Endothelial cell of umbilical vein (primary cell): ENCODE measurements around the gene SKAP1. TPM values are rescaled to one million over a fixed set of nuclear protein-coding genes. Genes with fewer than 3 reads are reported as not detected.

Experiments
- BruUV-seq: library from RNA; stranded (reverse); fragments of 400-500 nt; replicated peaks from 2 replicates; lab custom pipeline; 2021; lab: Mats Ljungman, UMichigan
- CTCF ChIA-PET: fragments of 300-600, 350-600 bp; sonication (Branson Sonifier 250); formaldehyde crosslinking; loops from one replicate; lab custom pipeline; 2021; ENCODE audit warnings: antibody characterized with exemption, inconsistent platforms; lab: Charles Lee
- POLR2A ChIA-PET: fragments of 300-600, 350-600 bp; sonication (Branson Sonifier 250); formaldehyde crosslinking; loops from one replicate; lab custom pipeline; 2021; ENCODE audit warnings: antibody characterized with exemption, inconsistent platforms; lab: Charles Lee
- DNase-seq: peaks from one replicate; pipeline ENCODE4 v3.0.0-alpha.2; 2011; ENCODE audit warnings: low read depth, low spot score
- FAIRE-seq: peaks from 2 replicates; lab custom pipeline; 2011; peaks lifted over from hg19 to GRCh38; lab: Jason Lieb, UNC
- H2AFZ ChIP-seq: 2 replicates; pipeline ENCODE4 v1.6.0; 2012; ENCODE audit warnings: low read depth, low read length, control low read depth, inconsistent platforms
- H3K27ac ChIP-seq: 2 replicates; pipeline ENCODE4 v1.5.1; 2011; ENCODE audit warnings: low read depth, mild to moderate bottlenecking, control low read depth, low read length, moderate library complexity; ENCODE audit not compliant: insufficient read depth
- H3K27me3 ChIP-seq, 2 experiments: 2 replicates each; pipeline versions ENCODE4 v1.6.0 to v1.6.1; 2011; ENCODE audit warnings: low read length in 2 of 2, mixed read lengths in 1 of 2; ENCODE audit not compliant: control insufficient read depth in 2 of 2, insufficient read depth in 2 of 2
- H3K36me3 ChIP-seq, 2 experiments: 2 replicates in 1 of 2; 3 replicates in 1 of 2; pipeline ENCODE4 v1.5.1; 2011; ENCODE audit warnings: low read length in 2 of 2, mild to moderate bottlenecking in 1 of 2, moderate library complexity in 1 of 2; ENCODE audit not compliant: control insufficient read depth in 2 of 2, insufficient read depth in 2 of 2; ENCODE audit errors: extremely low read depth in 1 of 2
- H3K4me1 ChIP-seq: 3 replicates; pipeline ENCODE4 v1.5.1; 2011; ENCODE audit warnings: mild to moderate bottlenecking, low read length; ENCODE audit not compliant: control insufficient read depth, insufficient read depth; ENCODE audit errors: extremely low read depth
- H3K4me2 ChIP-seq: 2 replicates; pipeline ENCODE4 v1.6.1; 2011; ENCODE audit warnings: low read length, control low read depth, mixed read lengths; ENCODE audit not compliant: insufficient read depth
- H3K4me3 ChIP-seq, 3 experiments: fragments of 200-600 bp in 1 of 3; sonication (generic), shearing (Covaris generic) in 1 of 3; replicated peaks in 1 of 3; 2 replicates each; pipeline ENCODE4 v1.5.1; 2011 to 2016; ENCODE audit warnings: control low read depth in 3 of 3, low read length in 3 of 3, mild to moderate bottlenecking in 2 of 3, inconsistent platforms in 1 of 3, low read depth in 1 of 3, moderate library complexity in 1 of 3; ENCODE audit not compliant: insufficient read depth in 1 of 3
- H3K79me2 ChIP-seq: 2 replicates; pipeline ENCODE4 v1.6.0; 2012; ENCODE audit warnings: low read length, inconsistent platforms; ENCODE audit not compliant: control insufficient read depth, insufficient read depth
- H3K9ac ChIP-seq: replicated peaks from 2 replicates; pipeline ENCODE3; 2011; ENCODE audit warnings: low read length, control low read depth; ENCODE audit not compliant: insufficient read depth; ENCODE audit errors: extremely low read depth
- H3K9me1 ChIP-seq: replicated peaks from 3 replicates; pipeline ENCODE4 v1.6.0; 2011; ENCODE audit warnings: mild to moderate bottlenecking, low read length; ENCODE audit not compliant: control insufficient read depth, insufficient read depth; ENCODE audit errors: extremely low read depth
- H3K9me3 ChIP-seq: replicated peaks from 2 replicates; pipeline ENCODE4 v1.5.1; 2012; ENCODE audit warnings: low read length, inconsistent platforms; ENCODE audit not compliant: control insufficient read depth, insufficient read depth
- H4K20me1 ChIP-seq: replicated peaks from 2 replicates; pipeline ENCODE3; 2011; ENCODE audit warnings: mild to moderate bottlenecking, low read length; ENCODE audit not compliant: control insufficient read depth, insufficient read depth; ENCODE audit errors: extremely low read depth
- EZH2 ChIP-seq: IDR thresholded peaks from 2 replicates; pipeline ENCODE4 v1.6.1; 2012; ENCODE audit warnings: borderline replicate concordance, low read depth, mild to moderate bottlenecking, moderate library complexity, low read length, inconsistent platforms; ENCODE audit not compliant: severe bottlenecking
- FOS ChIP-seq: IDR thresholded peaks from 2 replicates; pipeline ENCODE4 v1.6.1; 2011; ENCODE audit warnings: mild to moderate bottlenecking, low read length, moderate library complexity, borderline replicate concordance; ENCODE audit not compliant: insufficient read depth
- GATA2 ChIP-seq: IDR thresholded peaks from 2 replicates; pipeline ENCODE4 v1.7.0; 2011; ENCODE audit warnings: low read depth, mild to moderate bottlenecking, moderate library complexity, mixed read lengths, low read length; ENCODE audit not compliant: insufficient read length, insufficient read depth
- JUN ChIP-seq: IDR thresholded peaks from 2 replicates; pipeline ENCODE4 v1.6.1; 2011; ENCODE audit warnings: borderline replicate concordance, low read depth; ENCODE audit not compliant: insufficient read length, insufficient read depth
- MAX ChIP-seq: IDR thresholded peaks from 2 replicates; pipeline ENCODE4 v1.6.1; 2011; ENCODE audit not compliant: insufficient read depth, insufficient read length
- MYC ChIP-seq: IDR thresholded peaks from one replicate; pipeline ENCODE4 v1.6.1; 2011; ENCODE audit warnings: mild to moderate bottlenecking, low read depth, low read length
- POLR2A ChIP-seq: IDR thresholded peaks from 2 replicates; pipeline ENCODE4 v1.6.1; 2012; ENCODE audit warnings: low read depth, mild to moderate bottlenecking, control low read depth, low read length
- POLR2AphosphoS5 ChIP-seq: IDR thresholded peaks from 2 replicates; pipeline ENCODE4 v1.6.1; 2012; ENCODE audit warnings: low read depth, mild to moderate bottlenecking, control low read depth, low read length, moderate library complexity; ENCODE audit not compliant: insufficient read depth
- dilution Hi-C: fragments of 300-500 bp; cut with MboI; formaldehyde crosslinking; loops from one replicate; pipeline ENCODE4 v1.15.0; 2019; ENCODE audit warnings: low sequenced_read_pairs; ENCODE audit not compliant: extremely low pct_ligation_motif_present
- intact Hi-C: fragments of 100-400 bp; cut with micrococcal nuclease; formaldehyde crosslinking; loops from one replicate; pipeline ENCODE4 v1.10.0; 2022
- polyA plus RNA-seq, 4 experiments: library from polyadenylated mRNA; depleted of rRNA in 3 of 4; stranded (reverse) in 3 of 4; unstranded in 1 of 4; fragments of >200 nt; gene quantifications; 2 replicates each; pipeline versions ENCODE4 v1.2.1 to v1.2.3, GENCODE V29; 2011 to 2012; ENCODE audit warnings: missing spikeins in 1 of 4
- total RNA-seq: library from RNA; stranded (reverse); gene quantifications from 2 replicates; pipeline ENCODE4 v1.2.3, GENCODE V29; 2021
- TF ChIP-seq, protein P1 (sequence below), 2 donors: IDR thresholded peaks; 1 replicate in 1 of 2; 2 replicates in 1 of 2; pipeline ENCODE4 v1.5.1; 2011; ENCODE audit warnings: low read length in 2 of 2, mild to moderate bottlenecking in 2 of 2, moderate library complexity in 2 of 2, control low read depth in 1 of 2, inconsistent platforms in 1 of 2, low read depth in 1 of 2; ENCODE audit not compliant: insufficient read depth in 1 of 2; ENCODE audit errors: extremely low read depth in 1 of 2

Gene SKAP1
- total and polyA plus RNA-seq, 2 donors (not counting 3 experiments of a cell fraction or from before 2014, with no cell fraction given): 0.75 TPM; not detected in 1

- dilution Hi-C loops: no loop called here
- DNase-seq (peak; percentile 76), FAIRE-seq (peak; percentile 21)
- Histone ChIP-seq H3K27ac (peak overlapping the region; percentile 88), H3K4me2 (peak overlapping the region; percentile 97), H3K9me1 (no peaks in the 10 kb centered on the region), H3K9ac (peak overlapping the region; percentile 73), H4K20me1 (no peaks in the 10 kb centered on the region), H3K79me2 (no peaks in the 10 kb centered on the region), H3K36me3 (no peaks in the 10 kb centered on the region), H3K4me1 (peaks cover 29% of the 10 kb centered on the region), H2AFZ (peak overlapping the region; percentile 77), H3K9me3 (no peaks in the 10 kb centered on the region), H3K27me3 (no peaks in the 10 kb centered on the region), H3K4me3 (peak overlapping the region in 2 of 3 experiments; percentile 10 to 67)
- intact Hi-C loops: loop anchor here (1.0 kb wide), 1 partner anchor 34 kb away; no protein-coding TSS in a partner anchor
- BruUV-seq: no TSS peak
- CTCF ChIA-PET: interaction anchor here (0.7 to 3.4 kb wide), 15 partner anchors 9 to 323 kb away, joined by 3 to 23 read pairs (median 5); no protein-coding TSS in a partner anchor
- TF ChIP-seq POLR2A (no peak), POLR2AphosphoS5 (peak; percentile 41), FOS (peak; percentile 82), JUN (peak; percentile 92)
- POLR2A ChIA-PET: interaction anchor here (0.7 kb wide), 1 partner anchor 31 kb away, joined by 3 read pairs; no protein-coding TSS in a partner anchor
These were observed 134.4 kb downstream of the SKAP1 start for GRCh38 chr17:48295362-48296288.

- peak overlapping the region; percentile 97 for H3K4me2 ChIP-seq
- no peaks in the 10 kb centered on the region for H3K9me3 ChIP-seq
- peaks cover 31% of the 10 kb centered on the region for H3K4me1 ChIP-seq
- ChIA-PET CTCF (interaction anchor here (0.9 to 3.4 kb wide), 13 partner anchors 10 to 324 kb away, joined by 3 to 23 read pairs (median 5); no protein-coding TSS in a partner anchor), POLR2A (interaction anchor here (0.7 kb wide), 1 partner anchor 30 kb away, joined by 3 read pairs; no protein-coding TSS in a partner anchor)
- H3K4me3 ChIP-seq: peak overlapping the region in 2 of 3 experiments; percentile 10 to 67
- TF ChIP-seq, protein P1, sequence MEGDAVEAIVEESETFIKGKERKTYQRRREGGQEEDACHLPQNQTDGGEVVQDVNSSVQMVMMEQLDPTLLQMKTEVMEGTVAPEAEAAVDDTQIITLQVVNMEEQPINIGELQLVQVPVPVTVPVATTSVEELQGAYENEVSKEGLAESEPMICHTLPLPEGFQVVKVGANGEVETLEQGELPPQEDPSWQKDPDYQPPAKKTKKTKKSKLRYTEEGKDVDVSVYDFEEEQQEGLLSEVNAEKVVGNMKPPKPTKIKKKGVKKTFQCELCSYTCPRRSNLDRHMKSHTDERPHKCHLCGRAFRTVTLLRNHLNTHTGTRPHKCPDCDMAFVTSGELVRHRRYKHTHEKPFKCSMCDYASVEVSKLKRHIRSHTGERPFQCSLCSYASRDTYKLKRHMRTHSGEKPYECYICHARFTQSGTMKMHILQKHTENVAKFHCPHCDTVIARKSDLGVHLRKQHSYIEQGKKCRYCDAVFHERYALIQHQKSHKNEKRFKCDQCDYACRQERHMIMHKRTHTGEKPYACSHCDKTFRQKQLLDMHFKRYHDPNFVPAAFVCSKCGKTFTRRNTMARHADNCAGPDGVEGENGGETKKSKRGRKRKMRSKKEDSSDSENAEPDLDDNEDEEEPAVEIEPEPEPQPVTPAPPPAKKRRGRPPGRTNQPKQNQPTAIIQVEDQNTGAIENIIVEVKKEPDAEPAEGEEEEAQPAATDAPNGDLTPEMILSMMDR (IDR thresholded peaks at IDR 0.05; ENCODE audit: extremely low read depth in 1 of 2, insufficient read depth in 1 of 2, low read depth in 1 of 2, low read length in 2 of 2): no peak
- TF ChIP-seq MYC (no peak), POLR2A (no peak), JUN (no peak), MAX (no peak), EZH2 (no peak), GATA2 (no peak), POLR2AphosphoS5 (no peak), FOS (no peak)
- DNase-seq (no peak), FAIRE-seq (no peak)
- H3K9me1 ChIP-seq: no peaks in the 10 kb centered on the region
- peak overlapping the region; percentile 73 for H3K9ac ChIP-seq
- H4K20me1 ChIP-seq: no peaks in the 10 kb centered on the region
- H2AFZ ChIP-seq: peak overlapping the region; percentile 77
- H3K27ac ChIP-seq: peak overlapping the region; percentile 88
- TSS peak; percentile 85 for BruUV-seq
- intact Hi-C loops (loop anchor here (1.0 kb wide), 1 partner anchor 34 kb away; no protein-coding TSS in a partner anchor), dilution Hi-C loops (no loop called here)
- H3K27me3 ChIP-seq: no peaks in the 10 kb centered on the region
- H3K79me2 ChIP-seq: no peaks in the 10 kb centered on the region
- no peaks in the 10 kb centered on the region for H3K36me3 ChIP-seq
These were observed 135.1 kb downstream of the SKAP1 start for GRCh38 chr17:48294806-48295361.
